HCT116 (cell line): ENCODE measurements around the gene ATP8A2.

Experiments used
- CEBPB ChIP-seq: IDR thresholded peaks from 2 replicates; pipeline ENCODE4 v1.6.1; 2012; ENCODE audit warnings: low read depth
- ELF1 ChIP-seq: IDR thresholded peaks from 2 replicates; pipeline ENCODE4 v1.6.1; 2012; ENCODE audit warnings: low read depth, borderline replicate concordance
- EZH2 ChIP-seq: fragments of 200-600 bp; sonication (generic); IDR thresholded peaks from 2 replicates; pipeline ENCODE4 v1.6.1; 2017; ENCODE audit warnings: antibody characterized with exemption, mixed run types
- POLR2A ChIP-seq: IDR thresholded peaks from 2 replicates; pipeline ENCODE4 v1.7.0; 2011; ENCODE audit warnings: borderline replicate concordance; ENCODE audit not compliant: insufficient read depth, insufficient read length; ENCODE audit errors: extremely low read depth
- POLR2AphosphoS5 ChIP-seq: IDR thresholded peaks from 2 replicates; pipeline ENCODE4 v1.6.1; 2011; ENCODE audit warnings: mild to moderate bottlenecking, low read depth, low read length, moderate library complexity
- RAD21 ChIP-seq: IDR thresholded peaks from 2 replicates; pipeline ENCODE4 v1.6.1; 2012; ENCODE audit warnings: low read depth, mild to moderate bottlenecking
- SP1 ChIP-seq: IDR thresholded peaks from 2 replicates; pipeline ENCODE4 v1.6.1; 2012; ENCODE audit warnings: low read depth
- TCF7L2 ChIP-seq: IDR thresholded peaks from 2 replicates; pipeline ENCODE4 v1.7.0; 2011; ENCODE audit warnings: borderline replicate concordance, inconsistent platforms; ENCODE audit not compliant: insufficient read depth, insufficient read length; ENCODE audit errors: extremely low read depth
- TF ChIP-seq, protein P1 (sequence below), 3 experiments: fragments of 200-600 bp in 1 of 3; sonication (generic) in 1 of 3; IDR thresholded peaks in 2 of 3; conservative IDR thresholded peaks in 1 of 3; 2 replicates each; pipeline ENCODE4 v1.5.1; 2012 to 2017; ENCODE audit warnings: low read depth in 2 of 3, low read length in 2 of 3, antibody characterized with exemption in 1 of 3, borderline replicate concordance in 1 of 3, control low read depth in 1 of 3, mild to moderate bottlenecking in 1 of 3, mixed read lengths in 1 of 3, mixed run types in 1 of 3, moderate library complexity in 1 of 3; ENCODE audit not compliant: insufficient read depth in 1 of 3

DNA sequence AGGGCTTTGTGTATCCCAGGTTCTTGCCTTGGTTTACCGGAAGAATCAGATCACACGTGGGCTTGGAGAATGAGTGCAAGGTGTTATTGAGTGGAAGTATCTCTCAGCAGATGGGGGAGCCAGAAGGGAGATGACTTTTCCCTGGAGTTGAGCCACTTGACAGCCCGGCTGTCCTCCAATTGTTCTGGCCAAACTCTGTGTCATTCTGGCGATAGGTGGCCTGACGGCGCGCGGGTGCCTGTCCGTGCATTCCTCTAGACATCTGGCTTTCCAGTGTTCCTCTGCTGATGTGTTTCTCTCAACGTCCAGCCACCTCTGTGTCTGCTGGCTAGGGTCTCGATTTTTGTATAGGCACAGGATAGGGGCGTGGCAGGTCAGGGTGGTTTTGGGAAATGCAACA, 498.2 kb downstream of the ATP8A2 start:
- TF ChIP-seq, protein P1, sequence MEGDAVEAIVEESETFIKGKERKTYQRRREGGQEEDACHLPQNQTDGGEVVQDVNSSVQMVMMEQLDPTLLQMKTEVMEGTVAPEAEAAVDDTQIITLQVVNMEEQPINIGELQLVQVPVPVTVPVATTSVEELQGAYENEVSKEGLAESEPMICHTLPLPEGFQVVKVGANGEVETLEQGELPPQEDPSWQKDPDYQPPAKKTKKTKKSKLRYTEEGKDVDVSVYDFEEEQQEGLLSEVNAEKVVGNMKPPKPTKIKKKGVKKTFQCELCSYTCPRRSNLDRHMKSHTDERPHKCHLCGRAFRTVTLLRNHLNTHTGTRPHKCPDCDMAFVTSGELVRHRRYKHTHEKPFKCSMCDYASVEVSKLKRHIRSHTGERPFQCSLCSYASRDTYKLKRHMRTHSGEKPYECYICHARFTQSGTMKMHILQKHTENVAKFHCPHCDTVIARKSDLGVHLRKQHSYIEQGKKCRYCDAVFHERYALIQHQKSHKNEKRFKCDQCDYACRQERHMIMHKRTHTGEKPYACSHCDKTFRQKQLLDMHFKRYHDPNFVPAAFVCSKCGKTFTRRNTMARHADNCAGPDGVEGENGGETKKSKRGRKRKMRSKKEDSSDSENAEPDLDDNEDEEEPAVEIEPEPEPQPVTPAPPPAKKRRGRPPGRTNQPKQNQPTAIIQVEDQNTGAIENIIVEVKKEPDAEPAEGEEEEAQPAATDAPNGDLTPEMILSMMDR (IDR thresholded peaks at IDR 0.05 in 2 of 3, conservative IDR thresholded peaks at IDR 0.05 in 1 of 3; ENCODE audit: borderline replicate concordance in 1 of 3, insufficient read depth in 1 of 3, low read depth in 2 of 3, low read length in 2 of 3): no peak
- TF ChIP-seq POLR2AphosphoS5 (no peak), RAD21 (no peak), POLR2A (no peak), SP1 (no peak), ELF1 (no peak), EZH2 (no peak), CEBPB (no peak), TCF7L2 (no peak)
